PC-9 (cell line): ENCODE results near the gene OPA1.

ENCODE experiments used
- EZH2 ChIP-seq: fragments of 200-600 bp; sonication (generic); IDR thresholded peaks from 2 replicates; pipeline ENCODE4 v1.8.0; 2017; ENCODE audit warnings: antibody characterized with exemption, low read depth
- TF ChIP-seq, protein P1 (sequence below): fragments of 200-600 bp; sonication (generic); conservative IDR thresholded peaks from 2 replicates; pipeline ENCODE4 v1.6.1; 2017; ENCODE audit warnings: mixed run types, antibody characterized with exemption, mild to moderate bottlenecking, moderate library complexity

DNA sequence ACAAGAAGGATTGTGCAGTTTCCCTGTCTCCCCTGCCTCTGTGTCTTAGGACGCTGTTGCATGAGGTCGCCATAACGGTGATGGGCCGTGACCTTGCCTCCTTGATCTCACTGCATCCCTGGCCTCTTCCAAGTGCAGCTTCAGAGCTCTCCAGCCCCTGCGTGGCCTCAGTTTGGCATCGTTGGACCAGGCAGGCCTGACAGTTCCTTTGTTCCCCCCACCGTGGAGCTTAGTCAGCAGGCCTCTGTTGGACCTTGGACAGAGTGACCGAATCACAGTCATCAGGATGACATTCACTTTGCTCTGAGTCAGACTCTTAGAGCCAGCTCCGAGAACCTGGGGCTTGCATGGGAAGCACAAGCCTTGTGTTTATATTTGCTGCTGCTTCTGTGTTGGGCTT, 139.4 kb downstream of the OPA1 start:
- TF ChIP-seq, protein P1, sequence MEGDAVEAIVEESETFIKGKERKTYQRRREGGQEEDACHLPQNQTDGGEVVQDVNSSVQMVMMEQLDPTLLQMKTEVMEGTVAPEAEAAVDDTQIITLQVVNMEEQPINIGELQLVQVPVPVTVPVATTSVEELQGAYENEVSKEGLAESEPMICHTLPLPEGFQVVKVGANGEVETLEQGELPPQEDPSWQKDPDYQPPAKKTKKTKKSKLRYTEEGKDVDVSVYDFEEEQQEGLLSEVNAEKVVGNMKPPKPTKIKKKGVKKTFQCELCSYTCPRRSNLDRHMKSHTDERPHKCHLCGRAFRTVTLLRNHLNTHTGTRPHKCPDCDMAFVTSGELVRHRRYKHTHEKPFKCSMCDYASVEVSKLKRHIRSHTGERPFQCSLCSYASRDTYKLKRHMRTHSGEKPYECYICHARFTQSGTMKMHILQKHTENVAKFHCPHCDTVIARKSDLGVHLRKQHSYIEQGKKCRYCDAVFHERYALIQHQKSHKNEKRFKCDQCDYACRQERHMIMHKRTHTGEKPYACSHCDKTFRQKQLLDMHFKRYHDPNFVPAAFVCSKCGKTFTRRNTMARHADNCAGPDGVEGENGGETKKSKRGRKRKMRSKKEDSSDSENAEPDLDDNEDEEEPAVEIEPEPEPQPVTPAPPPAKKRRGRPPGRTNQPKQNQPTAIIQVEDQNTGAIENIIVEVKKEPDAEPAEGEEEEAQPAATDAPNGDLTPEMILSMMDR, result no peak
- no peak for TF ChIP-seq EZH2
